ENCODE data around the gene KATNB1.
"Not testable (repeated sequence)": the region's sequence is repeated elsewhere in the genome, so short reads cannot be mapped to it uniquely, and the experiment has no call there.

The KATNB1 gene

GRCh38 chr16:57779836-57780235, 44.3 kb downstream of the KATNB1 start:
- not testable (repeated sequence) for DNase-seq

GRCh38 chr16:57781349-57781740, 45.8 kb downstream of the KATNB1 start:
- DNase-seq: no peak

GRCh38 chr16:57781741-57782606, 46.4 kb downstream of the KATNB1 start:
- DNase-seq: no peak

- not testable (repeated sequence) for DNase-seq
Observed at GRCh38 chr16:57782607-57783055, 47.1 kb downstream of the KATNB1 start.

GRCh38 chr16:57783116-57783515, 47.5 kb downstream of the KATNB1 start:
- DNase-seq: no peak

GRCh38 chr16:57783883-57784282, 48.3 kb downstream of the KATNB1 start:
- no peak for DNase-seq

- DNase-seq: no peak
Observed at GRCh38 chr16:57784334-57784733, 48.8 kb downstream of the KATNB1 start.

- no peak for DNase-seq
Observed at GRCh38 chr16:57785385-57785784, 49.8 kb downstream of the KATNB1 start.

GRCh38 chr16:57785924-57786323, 50.4 kb downstream of the KATNB1 start:
- DNase-seq: no peak

GRCh38 chr16:57786632-57787518, 51.3 kb downstream of the KATNB1 start:
- no peak for DNase-seq

- DNase-seq: no peak
Observed at GRCh38 chr16:57787519-57787905, 51.9 kb downstream of the KATNB1 start.

- DNase-seq: no peak
Observed at GRCh38 chr16:57788252-57788841, 52.8 kb downstream of the KATNB1 start.

GRCh38 chr16:57788951-57789350, 53.4 kb downstream of the KATNB1 start:
- DNase-seq: no peak

- no peak for DNase-seq
Observed at GRCh38 chr16:57791195-57791892, 55.8 kb downstream of the KATNB1 start.

- no peak for DNase-seq
Observed at GRCh38 chr16:57791893-57792461, 56.4 kb downstream of the KATNB1 start.

GRCh38 chr16:57794849-57795430, 59.4 kb downstream of the KATNB1 start:
- DNase-seq: no peak

- DNase-seq: peak; percentile 62
Observed at GRCh38 chr16:57795431-57795878, 59.9 kb downstream of the KATNB1 start.

- DNase-seq: not testable (repeated sequence)
Observed at GRCh38 chr16:57796014-57796413, 60.4 kb downstream of the KATNB1 start.

- DNase-seq: no peak
Observed at GRCh38 chr16:57797216-57797525, 61.6 kb downstream of the KATNB1 start.

GRCh38 chr16:57797526-57798266, 62.1 kb downstream of the KATNB1 start:
- DNase-seq: no peak

- no peak for DNase-seq
Observed at GRCh38 chr16:57798267-57798810, 62.8 kb downstream of the KATNB1 start.

All from NCI-H345 (cell line).